ENCODE results near the gene MIEF2. TPM values are rescaled to one million over a fixed set of nuclear protein-coding genes. Genes with fewer than 3 reads are reported as not detected.

The MIEF2 gene
- total and polyA plus RNA-seq, 10 of the 15 experiments (the other 5 are each of a cell fraction or from before 2014, with no cell fraction given): 0.16 to 9.2 (median 4.1) TPM

DNA sequence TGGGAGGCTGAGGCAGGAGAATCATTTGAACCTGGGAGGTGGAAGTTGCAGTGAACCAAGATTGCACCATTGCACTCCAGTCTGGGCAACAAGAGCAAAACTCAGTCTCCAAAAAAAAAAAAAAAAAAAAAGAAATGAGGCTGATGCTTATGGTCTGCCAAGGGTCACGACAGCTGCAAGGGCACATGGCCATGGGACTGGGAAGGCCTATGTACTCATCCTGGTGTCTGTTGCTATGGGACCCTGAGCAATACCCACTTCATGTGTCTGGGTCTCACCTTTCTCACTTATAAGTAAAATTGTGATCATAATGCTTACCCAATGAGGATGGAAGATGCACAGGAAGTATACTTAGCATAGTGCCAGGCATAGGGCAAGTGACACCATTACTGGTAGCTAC, 16.6 kb downstream of the MIEF2 start:
- ChIA-PET POLR2A (no interaction called here), CTCF (interaction anchor here (0.5 kb wide), 1 partner anchor 50 kb away, joined by 3 read pairs; no protein-coding TSS in a partner anchor), RAD21 (ENCODE audit: unreplicated experiment) (no interaction called here), SMC1A (ENCODE audit: uncharacterized antibody, unreplicated experiment) (no interaction called here)
- no peaks in the 10 kb centered on the region; the same call in 1 of the 2 replicates for H4K20me1 ChIP-seq (ENCODE audit: control insufficient read depth, insufficient read depth)
- H2AFZ ChIP-seq (ENCODE audit: control insufficient read depth, low read depth, low read length): no peak overlapping the region
- no peaks in the 10 kb centered on the region for H3K4me1 ChIP-seq (ENCODE audit: control insufficient read depth, insufficient read depth, low read length)
- H3K4me2 ChIP-seq (ENCODE audit: control insufficient read depth, insufficient read depth): no peak overlapping the region
- no peak overlapping the region for H3K27ac ChIP-seq (ENCODE audit: control insufficient read depth, insufficient read depth)
- H3K9me3 ChIP-seq (replicated peaks; ENCODE audit: control insufficient read depth, insufficient read depth, low read length): no peaks in the 10 kb centered on the region
- H3K79me2 ChIP-seq (ENCODE audit: control insufficient read depth, insufficient read depth, low read length): no peaks in the 10 kb centered on the region
- FAIRE-seq: no peak
- no peak for ATAC-seq
- H3K9ac ChIP-seq (ENCODE audit: control insufficient read depth, insufficient read depth, low read length): no peak overlapping the region
- DNase-seq (ENCODE audit: low read depth, low spot score): no peak
- in situ Hi-C loops (cut with MboI): no loop called here
- BruUV-seq (replicated peaks): no TSS peak
- peaks cover 35 to 38% of the 10 kb centered on the region in 2 experiments for H3K36me3 ChIP-seq (ENCODE audit: control insufficient read depth in 2 of 2, insufficient read depth in 2 of 2, low read length in 1 of 2)
- intact Hi-C loops (cut with micrococcal nuclease; ENCODE audit: unreplicated experiment): no loop called here
- no peak overlapping the region for H3K4me3 ChIP-seq
- H3K27me3 ChIP-seq (replicated peaks in 1 of 2; ENCODE audit: control insufficient read depth in 2 of 2, insufficient read depth in 2 of 2, low read length in 1 of 2): no peaks in the 10 kb centered on the region
- TF ChIP-seq, protein P1, sequence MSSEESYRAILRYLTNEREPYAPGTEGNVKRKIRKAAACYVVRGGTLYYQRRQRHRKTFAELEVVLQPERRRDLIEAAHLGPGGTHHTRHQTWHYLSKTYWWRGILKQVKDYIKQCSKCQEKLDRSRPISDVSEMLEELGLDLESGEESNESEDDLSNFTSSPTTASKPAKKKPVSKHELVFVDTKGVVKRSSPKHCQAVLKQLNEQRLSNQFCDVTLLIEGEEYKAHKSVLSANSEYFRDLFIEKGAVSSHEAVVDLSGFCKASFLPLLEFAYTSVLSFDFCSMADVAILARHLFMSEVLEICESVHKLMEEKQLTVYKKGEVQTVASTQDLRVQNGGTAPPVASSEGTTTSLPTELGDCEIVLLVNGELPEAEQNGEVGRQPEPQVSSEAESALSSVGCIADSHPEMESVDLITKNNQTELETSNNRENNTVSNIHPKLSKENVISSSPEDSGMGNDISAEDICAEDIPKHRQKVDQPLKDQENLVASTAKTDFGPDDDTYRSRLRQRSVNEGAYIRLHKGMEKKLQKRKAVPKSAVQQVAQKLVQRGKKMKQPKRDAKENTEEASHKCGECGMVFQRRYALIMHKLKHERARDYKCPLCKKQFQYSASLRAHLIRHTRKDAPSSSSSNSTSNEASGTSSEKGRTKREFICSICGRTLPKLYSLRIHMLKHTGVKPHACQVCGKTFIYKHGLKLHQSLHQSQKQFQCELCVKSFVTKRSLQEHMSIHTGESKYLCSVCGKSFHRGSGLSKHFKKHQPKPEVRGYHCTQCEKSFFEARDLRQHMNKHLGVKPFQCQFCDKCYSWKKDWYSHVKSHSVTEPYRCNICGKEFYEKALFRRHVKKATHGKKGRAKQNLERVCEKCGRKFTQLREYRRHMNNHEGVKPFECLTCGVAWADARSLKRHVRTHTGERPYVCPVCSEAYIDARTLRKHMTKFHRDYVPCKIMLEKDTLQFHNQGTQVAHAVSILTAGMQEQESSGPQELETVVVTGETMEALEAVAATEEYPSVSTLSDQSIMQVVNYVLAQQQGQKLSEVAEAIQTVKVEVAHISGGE (CRISPR knock-in tag; IDR thresholded peaks at IDR 0.05): no peak
- TF ChIP-seq SUPT20H (IDR thresholded peaks at IDR 0.05; ENCODE audit: borderline replicate concordance, control insufficient read depth, low read depth, low read length) (no peak), NR2C1 (IDR thresholded peaks at IDR 0.05) (no peak), MEF2A (IDR thresholded peaks at IDR 0.05; ENCODE audit: insufficient read depth, low read depth, low read length) (no peak), HDGF (IDR thresholded peaks at IDR 0.05) (no peak), PKNOX1 (IDR thresholded peaks at IDR 0.05) (no peak), NFXL1 (IDR thresholded peaks at IDR 0.05; ENCODE audit: borderline replicate concordance) (no peak)
- 100% methylated on average over 1 of the region's 1 CpG for WGBS (ENCODE audit: insufficient coverage, insufficient replicate concordance, low lambda C conversion rate, missing lambda C conversion rate)

Data from GM12878 (cell line).